PC-3 (cell line): ENCODE results near the gene FGF1.

Source experiments
- CTCF ChIP-seq: fragments of 300-600 bp; sonication (generic); conservative IDR thresholded peaks from 2 replicates; pipeline ENCODE4 v1.5.1; 2017; ENCODE audit warnings: antibody characterized with exemption, low read depth, mild to moderate bottlenecking, low read length
- EZH2 ChIP-seq: fragments of 300-600 bp; sonication (generic); IDR thresholded peaks from one replicate; pipeline ENCODE4 v1.6.1; 2017; ENCODE audit warnings: antibody characterized with exemption, mild to moderate bottlenecking, low read length; ENCODE audit not compliant: unreplicated experiment
- EZH2phosphoT487 ChIP-seq: fragments of 300-600 bp; sonication (generic); IDR thresholded peaks from 2 replicates; pipeline ENCODE4 v1.6.1; 2018; ENCODE audit warnings: mild to moderate bottlenecking, antibody characterized with exemption, low read length, borderline replicate concordance

- TF ChIP-seq CTCF (no peak), EZH2 (no peak), EZH2phosphoT487 (no peak)
Observed at GRCh38 chr5:142658278-142658677, 27.6 kb downstream of the FGF1 start.
